HG03439 (cell line): Measurements from ENCODE around the gene MCCC1.
A peak's percentile ranks its signal among the peaks of the same experiment; 100 is the strongest.
"Not testable (repeated sequence)": the region's sequence is repeated elsewhere in the genome, so short reads cannot be mapped to it uniquely, and the experiment has no call there.

Experiments
- ATAC-seq: cut with Tn5 transposase; IDR thresholded peaks from one replicate; pipeline ENCODE4 v1.9.1; 2021; ENCODE audit warnings: mild to moderate bottlenecking, moderate library complexity; ENCODE audit not compliant: unreplicated experiment

Gene MCCC1

DNA sequence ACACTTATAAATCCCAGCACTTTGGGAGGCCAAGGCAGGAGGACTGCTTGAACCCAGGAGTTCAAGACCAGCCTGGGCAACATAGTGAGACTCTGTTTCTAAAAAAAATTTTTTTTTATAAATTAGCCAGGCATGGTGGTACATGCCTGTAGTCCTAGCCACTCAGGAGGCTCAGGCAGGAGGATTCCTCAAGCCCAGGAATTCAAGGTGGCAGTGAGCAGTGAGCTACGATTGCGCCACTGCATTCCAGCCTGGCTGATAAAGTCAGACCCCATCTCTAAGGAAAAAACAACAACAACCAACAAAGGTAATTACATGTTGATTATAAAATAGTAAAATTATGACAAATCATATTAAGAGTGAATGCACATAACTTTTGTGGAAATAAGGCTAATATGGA, 40.9 kb downstream of the MCCC1 start:
- ATAC-seq = no peak

- ATAC-seq = no peak
Measured at GRCh38 chr3:183050706-183051105, 48.6 kb downstream of the MCCC1 start.

DNA sequence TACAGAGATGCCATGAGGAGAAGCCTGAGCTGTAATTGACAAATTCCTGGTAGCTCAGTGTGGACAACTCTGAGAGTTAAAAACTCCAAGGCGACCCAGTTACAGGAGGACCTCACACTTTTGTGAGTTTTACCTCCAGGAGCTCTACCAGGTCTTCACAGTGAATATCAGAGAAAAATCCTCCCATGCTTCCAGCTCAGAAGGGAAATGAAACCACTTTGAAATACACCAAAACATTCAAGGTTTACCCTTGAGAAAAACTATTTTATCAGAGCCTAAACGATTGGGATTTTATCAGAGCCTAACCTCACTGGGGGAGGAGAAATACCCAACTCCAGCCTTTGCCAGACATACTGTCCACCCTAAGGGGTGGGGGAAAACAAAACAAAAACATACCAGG, 52.4 kb downstream of the MCCC1 start:
- ATAC-seq = no peak

DNA sequence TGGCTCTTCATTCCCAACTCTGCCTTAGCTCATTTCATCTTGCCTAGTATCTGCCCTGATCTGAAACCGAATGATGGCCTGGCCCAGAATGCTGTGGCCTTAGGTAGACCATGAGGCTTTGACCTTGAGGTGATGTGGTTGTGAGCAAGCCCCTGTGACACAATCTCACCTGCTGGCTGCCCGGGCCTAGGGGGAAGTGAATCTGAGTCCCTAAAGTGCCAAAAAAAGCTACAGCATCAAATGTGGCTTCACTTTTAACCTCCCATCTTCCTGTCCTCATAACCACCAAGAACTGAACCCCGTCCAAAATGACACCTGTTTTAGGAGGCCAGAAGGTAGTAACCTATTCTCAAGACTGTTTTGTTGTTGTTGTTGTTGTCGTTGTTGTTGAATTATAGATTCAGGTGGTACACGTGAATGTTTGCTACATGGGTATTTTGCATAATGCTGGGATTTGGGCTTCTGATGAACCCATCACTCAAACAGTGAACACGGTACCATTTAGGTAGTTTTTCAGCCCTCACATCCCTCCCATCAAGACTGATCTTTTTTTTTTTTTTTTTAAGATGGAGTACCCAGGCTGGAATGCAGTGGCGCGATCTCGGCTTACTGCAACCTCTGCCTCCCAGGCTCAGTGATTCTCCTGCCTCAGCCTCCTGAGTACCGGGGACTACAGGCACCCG, 54.6 kb downstream of the MCCC1 start:
- peak; percentile 94 for ATAC-seq

DNA sequence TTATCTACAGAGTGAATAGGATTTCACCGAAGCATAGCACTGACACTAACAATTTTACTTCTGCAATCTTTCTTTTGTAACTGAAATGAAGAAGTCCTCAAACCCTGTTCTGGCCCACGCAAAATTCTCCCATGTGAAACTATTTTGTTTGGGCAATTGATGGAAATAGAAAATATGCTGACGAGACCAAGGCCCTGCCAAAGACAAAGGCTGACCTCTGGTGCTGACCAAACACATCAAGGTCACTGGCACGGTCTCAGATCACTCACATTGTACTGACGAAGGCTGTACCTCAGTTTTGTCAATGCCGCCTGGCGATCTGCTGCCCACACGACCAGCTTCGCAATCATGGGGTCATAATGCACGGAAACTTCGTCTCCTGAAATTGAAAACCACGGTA, 60.5 kb downstream of the MCCC1 start:
- ATAC-seq = no peak

GRCh38 chr3:183038221-183038620, 61.1 kb downstream of the MCCC1 start:
- ATAC-seq = no peak

DNA sequence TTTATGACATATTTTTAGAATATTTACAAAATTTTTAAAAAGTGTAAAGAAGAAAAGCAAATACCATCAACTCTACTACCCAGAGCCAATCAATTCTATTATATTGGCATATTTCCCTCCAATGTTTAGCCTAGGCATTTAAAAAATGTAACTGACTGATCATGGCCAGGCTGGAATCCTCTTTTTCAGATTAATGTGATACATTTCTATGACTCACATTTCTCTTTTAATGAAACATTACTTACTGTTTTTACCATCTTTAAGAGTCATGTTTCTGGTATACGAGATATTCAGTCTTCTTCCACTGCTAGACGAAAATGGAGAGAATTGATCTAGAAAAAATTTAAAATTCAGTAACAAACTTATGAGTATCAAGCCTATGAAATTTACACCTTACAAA, 65.5 kb downstream of the MCCC1 start:
- no peak for ATAC-seq

DNA sequence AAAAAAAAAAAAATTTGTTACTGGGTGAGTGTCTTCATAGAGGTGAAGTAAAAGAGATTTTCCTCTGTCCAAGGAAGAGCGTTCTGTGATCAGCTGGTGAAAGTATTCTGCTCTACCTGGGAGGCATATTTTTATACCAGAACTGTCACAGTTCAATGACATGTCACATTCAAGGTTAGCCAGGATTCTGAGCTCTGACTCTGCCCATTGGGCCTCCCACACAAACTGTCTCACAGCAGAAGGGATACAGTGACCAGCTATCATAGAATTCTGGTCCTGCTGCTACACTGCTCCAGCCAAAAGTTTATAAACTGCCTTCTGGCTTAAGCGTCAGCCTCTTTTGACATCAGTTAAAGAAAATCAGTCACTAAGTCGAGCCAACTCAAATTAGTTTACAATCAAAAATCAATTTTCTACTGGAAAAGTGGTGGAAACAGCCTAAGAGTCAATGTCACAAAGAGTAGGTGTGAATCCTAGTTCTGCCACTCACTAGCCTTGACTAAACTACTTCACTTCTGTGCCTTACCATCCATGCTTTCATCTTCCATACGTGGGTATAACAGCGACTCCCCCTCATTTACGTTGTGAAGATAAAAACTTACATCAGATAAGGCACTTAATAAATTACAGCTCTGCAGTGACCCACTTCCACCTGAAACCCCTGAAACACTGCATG, 66.3 kb downstream of the MCCC1 start:
- no peak for ATAC-seq

DNA sequence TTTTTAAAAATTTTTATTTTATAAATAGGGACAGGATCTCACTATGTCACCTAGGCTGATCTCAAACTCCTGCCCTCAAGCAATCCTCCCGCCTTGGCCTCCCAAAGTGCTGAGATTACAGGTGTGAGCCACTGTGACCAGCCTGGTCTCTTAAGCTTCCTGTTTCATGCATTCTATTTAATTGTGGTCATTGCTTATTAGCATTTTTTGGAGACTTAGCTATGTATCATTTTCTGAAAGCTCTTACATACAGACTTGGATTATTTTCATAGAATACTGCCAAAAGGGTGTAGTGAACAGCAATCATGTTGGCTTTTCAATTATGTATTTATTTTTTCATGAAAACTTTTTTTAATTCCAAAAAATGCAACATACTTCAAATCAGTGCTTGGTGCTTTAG, 67.5 kb downstream of the MCCC1 start:
- ATAC-seq = no peak

- ATAC-seq = no peak
Measured at GRCh38 chr3:183028416-183028815, 70.9 kb downstream of the MCCC1 start.

- ATAC-seq = no peak
Measured at GRCh38 chr3:183027276-183027675, 72.0 kb downstream of the MCCC1 start.

GRCh38 chr3:183022936-183023516, 76.3 kb downstream of the MCCC1 start:
- ATAC-seq = no peak

DNA sequence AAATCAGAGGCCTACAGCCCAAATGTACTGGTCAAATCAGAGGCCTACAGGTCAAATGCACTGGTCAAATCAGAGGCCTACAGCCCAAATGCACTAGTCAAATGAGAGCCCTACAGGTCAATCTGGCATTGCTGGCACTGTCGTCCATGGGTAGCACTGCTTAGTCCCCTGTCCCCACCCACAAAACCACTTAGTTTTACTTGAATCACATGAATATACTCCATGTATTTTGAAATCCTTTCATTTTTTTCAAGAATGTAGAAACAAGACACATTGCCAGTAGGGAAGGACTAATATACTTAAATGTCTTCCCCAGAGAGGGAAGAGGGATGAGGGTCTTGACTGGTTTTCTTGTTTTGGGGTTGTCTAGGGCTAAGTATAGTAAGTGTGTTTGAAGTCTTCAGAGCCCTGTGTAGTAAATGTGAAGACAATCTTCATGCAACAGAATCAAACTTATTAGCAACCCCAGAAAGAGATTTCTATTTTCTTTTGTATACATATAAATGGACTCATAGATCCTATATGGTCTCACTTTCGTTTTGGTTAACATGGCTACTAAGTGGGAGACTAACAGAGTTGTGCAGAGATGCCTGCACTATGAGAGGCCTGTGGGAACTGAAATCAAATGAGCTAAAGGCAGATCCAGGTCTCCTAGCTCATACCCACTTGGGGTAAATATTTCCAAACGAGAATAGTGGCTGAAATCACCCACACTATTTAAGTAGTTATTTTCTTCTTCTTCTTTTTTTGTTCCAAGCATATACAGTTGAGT, 80.7 kb downstream of the MCCC1 start:
- no peak for ATAC-seq

GRCh38 chr3:183015185-183015584, 84.1 kb downstream of the MCCC1 start:
- no peak for ATAC-seq

DNA sequence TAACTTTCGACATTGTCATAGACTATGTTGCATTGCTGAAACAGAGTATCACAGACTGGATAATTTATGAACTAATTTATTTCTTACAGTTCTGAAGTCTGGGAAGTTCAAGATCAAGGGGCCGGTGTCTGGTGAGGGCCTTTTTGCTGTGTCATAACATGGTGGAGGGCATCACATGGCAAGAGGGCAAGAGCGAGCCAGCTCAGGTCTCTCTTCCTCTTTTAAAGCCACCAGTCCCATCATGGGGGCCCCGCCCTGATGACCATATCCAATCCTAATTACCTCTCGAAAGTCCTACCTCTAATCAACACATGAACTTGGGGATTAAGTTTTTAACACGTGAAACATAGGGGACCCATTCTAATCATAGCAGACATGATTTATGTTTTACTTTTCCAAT, 85.4 kb downstream of the MCCC1 start:
- ATAC-seq = no peak

DNA sequence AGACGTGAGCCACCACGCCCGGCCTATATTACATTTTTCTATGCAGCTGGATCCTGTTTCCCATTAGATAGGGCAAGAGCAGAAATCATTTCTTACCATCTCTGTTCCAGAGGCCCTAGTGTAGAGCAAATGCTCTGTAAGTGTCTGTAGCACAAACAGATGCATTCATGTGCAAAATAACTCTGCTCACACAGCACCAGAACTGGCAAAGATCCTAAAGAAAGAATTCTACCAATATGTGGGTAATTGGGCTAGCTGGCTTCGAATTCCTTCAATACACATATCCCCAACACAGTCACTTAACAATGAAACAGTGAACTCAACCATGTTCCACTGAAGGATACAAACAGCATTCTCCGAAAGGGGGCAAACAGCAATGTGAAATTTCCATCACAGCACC, 86.2 kb downstream of the MCCC1 start:
- no peak for ATAC-seq

DNA sequence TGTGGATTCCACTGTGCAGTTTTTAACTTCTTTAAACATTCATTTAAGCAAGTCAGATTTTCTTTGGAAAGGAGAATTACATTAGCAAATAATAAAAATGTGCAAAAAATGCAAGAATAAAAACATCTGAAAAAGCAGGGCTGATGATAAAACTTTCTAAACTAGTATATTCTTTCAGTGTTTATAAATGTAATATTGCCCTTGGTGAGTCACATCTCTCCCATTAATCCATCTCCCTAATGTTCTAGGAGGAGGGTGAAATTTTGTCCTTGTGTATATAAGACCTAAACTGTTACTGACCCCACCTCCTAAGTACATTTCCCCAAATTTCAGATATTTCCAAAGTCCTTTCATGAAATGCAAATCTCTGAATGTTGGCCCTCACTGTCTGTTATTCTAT, 90.5 kb downstream of the MCCC1 start:
- ATAC-seq = no peak

DNA sequence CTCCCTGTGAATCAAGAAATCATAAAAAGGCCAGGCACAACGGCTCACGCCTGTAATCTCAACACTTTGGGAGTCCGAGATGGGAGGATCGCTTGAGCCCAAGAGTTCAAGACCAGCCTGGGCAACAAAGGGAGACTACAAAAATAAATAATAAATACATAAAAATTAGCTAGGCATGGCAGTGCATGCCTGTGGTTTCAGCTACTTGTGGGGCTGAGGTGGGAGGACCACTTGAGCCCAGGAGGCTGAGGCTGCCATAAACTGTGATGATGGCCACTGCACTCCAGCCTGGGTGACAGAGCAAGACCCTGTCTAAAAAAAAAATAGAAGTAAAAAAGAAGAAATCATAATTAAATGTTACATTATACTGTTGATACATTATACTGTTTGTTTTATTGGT, 91.0 kb downstream of the MCCC1 start:
- no peak for ATAC-seq

- no peak for ATAC-seq
Measured at GRCh38 chr3:183006396-183007002, 92.8 kb downstream of the MCCC1 start.

DNA sequence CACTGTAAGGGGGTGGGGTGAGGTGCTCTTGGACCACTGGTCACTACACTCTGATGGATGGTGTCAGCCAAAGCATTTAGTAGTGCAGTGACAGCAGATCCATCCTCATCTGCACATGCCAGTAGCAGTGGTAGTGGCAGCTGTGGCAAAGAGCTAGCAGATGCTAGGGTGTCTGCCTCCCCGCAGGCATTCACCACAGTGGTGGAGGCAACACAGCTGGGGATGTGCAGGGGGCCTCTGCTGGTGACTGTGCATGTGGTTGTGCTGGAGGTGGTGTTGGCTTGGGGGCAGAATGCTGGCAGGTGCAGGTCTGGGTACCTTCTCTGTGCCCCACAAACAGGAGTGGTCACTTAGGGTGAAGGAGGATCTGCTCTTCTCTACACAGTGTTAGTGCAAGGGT, 99.5 kb downstream of the MCCC1 start:
- no peak for ATAC-seq

DNA sequence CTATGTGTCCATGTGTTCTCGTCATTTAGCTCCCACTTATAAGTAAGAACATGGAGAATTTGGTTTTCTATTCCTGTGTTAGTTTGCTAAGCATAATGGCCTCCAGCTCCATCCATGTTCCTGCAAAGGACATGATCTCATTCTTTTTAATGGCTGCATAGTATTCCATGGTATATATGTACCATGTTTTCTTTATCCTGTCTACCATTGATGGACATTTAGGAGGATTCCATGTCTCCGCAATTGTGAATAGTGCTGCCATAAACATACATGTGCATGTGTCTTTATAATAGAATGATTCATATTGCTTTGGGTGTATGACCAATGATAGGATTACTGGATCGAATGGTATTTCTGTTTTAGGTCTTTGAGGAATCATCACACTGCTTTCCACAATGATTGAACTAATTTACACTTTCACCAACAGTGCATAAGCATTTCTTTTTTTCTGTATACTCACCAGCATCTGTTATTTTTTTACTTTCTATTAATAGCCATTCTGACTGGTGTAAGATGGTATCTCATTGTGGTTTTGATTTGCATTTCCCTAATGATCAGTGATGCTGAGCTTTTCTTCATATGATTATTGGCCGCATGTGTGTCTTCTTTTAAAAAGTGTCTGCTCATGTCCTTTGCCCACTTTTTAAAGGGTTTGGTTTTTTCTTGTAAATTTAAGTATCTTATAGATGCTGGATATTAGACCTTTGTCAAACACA, 105.7 kb downstream of the MCCC1 start:
- ATAC-seq = not testable (repeated sequence)
